Testis (tissue), 2 donors: ENCODE measurements around the gene CBFB.

Source experiments
- CTCF ChIP-seq, 3 experiments: fragments of 450-650 bp in 2 of 3; fragments of 200-600 bp in 1 of 3; sonication (generic) in 1 of 3; IDR thresholded peaks; one replicate each; pipeline ENCODE4 v1.5.1; 2016 to 2019; ENCODE audit warnings: antibody characterized with exemption in 3 of 3, mild to moderate bottlenecking in 2 of 3, moderate library complexity in 1 of 3
- POLR2A ChIP-seq: fragments of 450-650 bp; IDR thresholded peaks from one replicate; pipeline ENCODE4 v1.6.1; 2017; ENCODE audit warnings: antibody characterized with exemption, mild to moderate bottlenecking, moderate library complexity

GRCh38 chr16:67087291-67087690 lies 58.3 kb downstream of the CBFB start:
- no peak for TF ChIP-seq CTCF (IDR thresholded peaks at IDR 0.05)
- TF ChIP-seq POLR2A = no peak
